Vagina (tissue), 2 donors: ENCODE results near the gene DELE1. TPM values are rescaled to one million over a fixed set of nuclear protein-coding genes. Genes with fewer than 3 reads are reported as not detected.

Source experiments
- DNase-seq, 2 donors: peaks; one replicate each; pipeline ENCODE4 v3.0.0-alpha.2; 2017; ENCODE audit errors: extremely low spot score in 2 of 2
- H3K27ac ChIP-seq: fragments of 200-600 bp; sonication (generic); one replicate; pipeline ENCODE4 v1.5.1; 2019
- H3K27me3 ChIP-seq: fragments of 200-600 bp; sonication (generic); one replicate; pipeline ENCODE4 v1.5.1; 2019
- H3K36me3 ChIP-seq, 2 donors: fragments of 200-600 bp; sonication (generic); one replicate each; pipeline ENCODE4 v1.5.1; 2017 to 2019
- H3K4me1 ChIP-seq: fragments of 200-600 bp; sonication (generic); one replicate; pipeline ENCODE4 v1.5.1; 2019
- H3K4me3 ChIP-seq, 2 donors: fragments of 200-600 bp; sonication (generic); 1 replicate in 1 of 2; 2 replicates in 1 of 2; pipeline ENCODE4 v1.5.1; 2016 to 2019
- H3K9me3 ChIP-seq: fragments of 200-600 bp; sonication (generic); one replicate; pipeline ENCODE4 v1.5.1; 2019
- CTCF ChIP-seq, 3 experiments: fragments of 450-650 bp in 2 of 3; fragments of 200-600 bp in 1 of 3; sonication (generic) in 1 of 3; IDR thresholded peaks; one replicate each; pipeline ENCODE4 v1.5.1; 2017 to 2019; ENCODE audit warnings: antibody characterized with exemption in 3 of 3, mild to moderate bottlenecking in 2 of 3, moderate library complexity in 2 of 3
- POLR2A ChIP-seq, 2 donors: fragments of 450-650 bp; IDR thresholded peaks; one replicate each; pipeline ENCODE4 v1.6.1; 2017; ENCODE audit warnings: antibody characterized with exemption in 2 of 2, mild to moderate bottlenecking in 2 of 2, moderate library complexity in 2 of 2
- POLR2AphosphoS5 ChIP-seq, 2 donors: sonication (generic); formaldehyde crosslinking; IDR thresholded peaks; one replicate each; pipeline ENCODE4 v1.9.0; 2017; ENCODE audit warnings: antibody characterized with exemption in 2 of 2, mild to moderate bottlenecking in 2 of 2, low read depth in 1 of 2; ENCODE audit not compliant: insufficient read depth in 1 of 2
- intact Hi-C: fragments of 100-400 bp; cut with DNase I; formaldehyde crosslinking; loops from one replicate; pipeline ENCODE4 v1.15.1; 2023
- total RNA-seq: library from RNA; depleted of rRNA; stranded (reverse); fragments of >200 nt; gene quantifications from one replicate; pipeline ENCODE4 v1.2.3, GENCODE V29; 2016

DELE1 gene
- total RNA-seq, 1 donor from 2014 or later: 79.1 TPM

GRCh38 chr5:141942185-141942857 lies 18.6 kb downstream of the DELE1 start:
- TF ChIP-seq CTCF (IDR thresholded peaks at IDR 0.05): no peak
- TF ChIP-seq POLR2AphosphoS5 (IDR thresholded peaks at IDR 0.05; ENCODE audit: insufficient read depth in 1 of 2, low read depth in 1 of 2): no peak
- no peak for TF ChIP-seq POLR2A (IDR thresholded peaks at IDR 0.05)
- H3K4me3 ChIP-seq: no peak overlapping the region
- H3K4me1 ChIP-seq: peaks cover 35% of the 10 kb centered on the region
- DNase-seq: no peak
- no peaks in the 10 kb centered on the region for H3K27me3 ChIP-seq
- peak overlapping the region; percentile 14 for H3K27ac ChIP-seq
- H3K9me3 ChIP-seq: no peaks in the 10 kb centered on the region
- peaks cover 0 to 15% of the 10 kb centered on the region in 2 donors for H3K36me3 ChIP-seq
- intact Hi-C loops: no loop called here

DNA sequence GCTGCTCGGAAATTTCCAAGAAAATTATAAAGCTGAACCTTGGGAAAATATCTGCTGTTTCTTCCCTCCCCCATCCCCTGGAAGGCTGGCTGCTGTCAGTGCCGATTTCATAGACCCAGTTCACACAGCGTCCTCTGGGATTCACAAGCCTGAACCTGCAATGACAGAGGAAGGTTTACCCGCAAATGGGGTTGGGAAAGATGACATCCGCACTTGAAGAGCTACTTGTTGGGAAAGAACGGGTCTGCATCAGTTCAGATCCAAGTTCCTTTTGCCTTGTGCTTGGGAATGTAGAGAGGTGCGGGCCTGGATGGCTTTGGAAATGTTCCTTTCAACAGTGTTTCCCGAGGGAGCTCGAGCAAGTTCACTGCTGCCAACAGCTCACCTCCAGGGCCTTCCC lies 20.4 kb downstream of the DELE1 start:
- TF ChIP-seq POLR2A (IDR thresholded peaks at IDR 0.05): no peak
- no peak for TF ChIP-seq POLR2AphosphoS5 (IDR thresholded peaks at IDR 0.05; ENCODE audit: insufficient read depth in 1 of 2, low read depth in 1 of 2)
- TF ChIP-seq CTCF (IDR thresholded peaks at IDR 0.05): no peak
- peaks cover 35% of the 10 kb centered on the region for H3K4me1 ChIP-seq
- no peak overlapping the region for H3K4me3 ChIP-seq
- DNase-seq: no peak
- no peaks in the 10 kb centered on the region for H3K9me3 ChIP-seq
- intact Hi-C loops: no loop called here
- no peaks in the 10 kb centered on the region for H3K27me3 ChIP-seq
- H3K36me3 ChIP-seq: peaks cover 0 to 1% of the 10 kb centered on the region in 2 donors
- H3K27ac ChIP-seq: no peak overlapping the region

- Histone ChIP-seq H3K4me3 (no peak overlapping the region), H3K9me3 (no peaks in the 10 kb centered on the region), H3K27me3 (no peaks in the 10 kb centered on the region), H3K4me1 (peaks cover 35% of the 10 kb centered on the region), H3K27ac (no peak overlapping the region), H3K36me3 (no peaks in the 10 kb centered on the region)
- no peak for DNase-seq
- intact Hi-C loops: no loop called here
- no peak for TF ChIP-seq POLR2AphosphoS5 (IDR thresholded peaks at IDR 0.05; ENCODE audit: insufficient read depth in 1 of 2, low read depth in 1 of 2)
- no peak for TF ChIP-seq CTCF (IDR thresholded peaks at IDR 0.05)
- TF ChIP-seq POLR2A (IDR thresholded peaks at IDR 0.05): no peak
Observed at GRCh38 chr5:141945511-141946051, 21.9 kb downstream of the DELE1 start.

DNA sequence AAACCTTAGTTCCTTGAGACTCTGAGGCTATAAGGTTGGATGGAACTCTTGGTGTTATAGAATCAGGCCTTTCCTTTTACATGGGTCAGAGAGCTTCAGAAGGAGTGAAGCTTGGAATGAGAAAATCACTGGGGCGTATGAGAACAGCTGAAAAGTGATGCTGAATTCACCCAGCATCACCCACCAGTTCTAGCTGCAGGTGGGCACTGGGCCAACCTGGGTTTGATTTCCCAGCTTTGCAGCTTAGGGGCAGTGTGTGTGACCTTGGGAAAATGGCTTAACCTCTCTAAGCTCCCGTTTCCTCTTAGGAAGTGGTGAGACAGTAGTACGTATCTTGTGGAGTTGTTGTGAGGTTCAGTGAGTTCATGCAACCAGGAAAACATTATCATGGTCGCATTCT lies 23.6 kb downstream of the DELE1 start:
- H3K36me3 ChIP-seq: no peaks in the 10 kb centered on the region
- H3K4me3 ChIP-seq: no peak overlapping the region
- peaks cover 21% of the 10 kb centered on the region for H3K4me1 ChIP-seq
- DNase-seq: no peak
- no peaks in the 10 kb centered on the region for H3K9me3 ChIP-seq
- intact Hi-C loops: no loop called here
- H3K27me3 ChIP-seq: no peaks in the 10 kb centered on the region
- no peak overlapping the region for H3K27ac ChIP-seq
- TF ChIP-seq POLR2AphosphoS5 (IDR thresholded peaks at IDR 0.05; ENCODE audit: insufficient read depth in 1 of 2, low read depth in 1 of 2) (no peak), POLR2A (IDR thresholded peaks at IDR 0.05) (no peak), CTCF (IDR thresholded peaks at IDR 0.05) (no peak)

DNA sequence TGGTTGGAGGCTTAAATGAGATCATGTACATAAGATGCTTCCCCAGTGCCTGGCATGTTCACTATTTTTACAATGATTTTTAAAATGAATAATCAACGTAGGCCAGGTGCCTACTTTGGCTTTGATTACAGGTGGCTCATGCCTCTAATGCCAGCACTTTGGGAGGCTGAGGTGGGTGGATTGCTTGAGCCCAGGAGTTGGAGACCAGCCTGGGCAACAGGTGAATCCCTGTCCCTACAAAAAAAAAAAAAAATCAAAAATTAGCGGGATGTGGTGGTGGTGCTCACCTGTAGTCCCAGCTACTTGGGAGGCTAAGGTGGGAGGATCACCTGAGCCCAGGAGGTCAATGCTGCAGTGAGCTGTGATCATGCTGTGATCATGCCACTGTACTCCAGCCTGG lies 25.1 kb downstream of the DELE1 start:
- H3K27ac ChIP-seq: no peak overlapping the region
- H3K9me3 ChIP-seq: no peaks in the 10 kb centered on the region
- peaks cover 17% of the 10 kb centered on the region for H3K4me1 ChIP-seq
- no peaks in the 10 kb centered on the region for H3K36me3 ChIP-seq
- TF ChIP-seq CTCF (IDR thresholded peaks at IDR 0.05) (no peak), POLR2AphosphoS5 (IDR thresholded peaks at IDR 0.05; ENCODE audit: insufficient read depth in 1 of 2, low read depth in 1 of 2) (no peak), POLR2A (IDR thresholded peaks at IDR 0.05) (no peak)
- no peak for DNase-seq
- intact Hi-C loops: no loop called here
- H3K27me3 ChIP-seq: no peaks in the 10 kb centered on the region
- H3K4me3 ChIP-seq: no peak overlapping the region
